ENCODE data around the gene SMIM38. TPM values are rescaled to one million over a fixed set of nuclear protein-coding genes. Genes with fewer than 3 reads are reported as not detected.

The SMIM38 gene
- total RNA-seq, 1 donor from 2014 or later = 0.32 TPM

GRCh38 chr11:69116671-69117070 lies 39.1 kb upstream of the SMIM38 start:
- TF ChIP-seq, protein P1, sequence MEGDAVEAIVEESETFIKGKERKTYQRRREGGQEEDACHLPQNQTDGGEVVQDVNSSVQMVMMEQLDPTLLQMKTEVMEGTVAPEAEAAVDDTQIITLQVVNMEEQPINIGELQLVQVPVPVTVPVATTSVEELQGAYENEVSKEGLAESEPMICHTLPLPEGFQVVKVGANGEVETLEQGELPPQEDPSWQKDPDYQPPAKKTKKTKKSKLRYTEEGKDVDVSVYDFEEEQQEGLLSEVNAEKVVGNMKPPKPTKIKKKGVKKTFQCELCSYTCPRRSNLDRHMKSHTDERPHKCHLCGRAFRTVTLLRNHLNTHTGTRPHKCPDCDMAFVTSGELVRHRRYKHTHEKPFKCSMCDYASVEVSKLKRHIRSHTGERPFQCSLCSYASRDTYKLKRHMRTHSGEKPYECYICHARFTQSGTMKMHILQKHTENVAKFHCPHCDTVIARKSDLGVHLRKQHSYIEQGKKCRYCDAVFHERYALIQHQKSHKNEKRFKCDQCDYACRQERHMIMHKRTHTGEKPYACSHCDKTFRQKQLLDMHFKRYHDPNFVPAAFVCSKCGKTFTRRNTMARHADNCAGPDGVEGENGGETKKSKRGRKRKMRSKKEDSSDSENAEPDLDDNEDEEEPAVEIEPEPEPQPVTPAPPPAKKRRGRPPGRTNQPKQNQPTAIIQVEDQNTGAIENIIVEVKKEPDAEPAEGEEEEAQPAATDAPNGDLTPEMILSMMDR (IDR thresholded peaks at IDR 0.05; ENCODE audit: partially characterized antibody, unreplicated experiment) = no peak
- H3K4me3 Mint-ChIP-seq (ENCODE audit: unreplicated experiment) = no peak overlapping the region
- H3K36me3 Mint-ChIP-seq (ENCODE audit: unreplicated experiment) = no peaks in the 10 kb centered on the region
- H3K27me3 Mint-ChIP-seq (ENCODE audit: unreplicated experiment) = peaks cover 10% of the 10 kb centered on the region
- H3K4me1 Mint-ChIP-seq (ENCODE audit: low read depth, unreplicated experiment) = peaks cover 2% of the 10 kb centered on the region
- no peak for DNase-seq
- no peak overlapping the region for H3K27ac Mint-ChIP-seq (ENCODE audit: unreplicated experiment)
- H3K9me3 Mint-ChIP-seq (ENCODE audit: unreplicated experiment) = peaks cover 6% of the 10 kb centered on the region

DNA sequence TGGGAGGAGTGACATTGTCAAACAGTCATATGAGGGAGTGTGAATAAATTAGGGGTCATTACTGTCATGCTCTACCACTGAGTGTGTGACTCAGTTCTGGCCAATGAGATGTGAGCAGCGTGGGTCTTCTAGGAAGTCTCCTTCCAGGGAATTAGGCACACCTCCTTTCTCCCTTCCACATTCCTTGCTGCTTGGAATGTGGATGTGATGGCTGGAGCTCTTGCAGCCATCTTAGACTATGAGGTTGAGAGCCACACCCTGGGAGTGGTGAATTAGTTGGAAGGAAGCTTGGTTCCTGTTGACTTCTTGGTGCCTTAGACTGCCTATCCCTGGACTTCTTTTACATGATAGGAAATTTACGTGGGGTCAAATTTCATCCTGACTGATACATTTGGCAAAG lies 36.5 kb upstream of the SMIM38 start:
- Mint-ChIP-seq H3K4me3 (ENCODE audit: unreplicated experiment) (no peak overlapping the region), H3K27me3 (ENCODE audit: unreplicated experiment) (peaks cover 9% of the 10 kb centered on the region), H3K4me1 (ENCODE audit: low read depth, unreplicated experiment) (peaks cover 2% of the 10 kb centered on the region), H3K9me3 (ENCODE audit: unreplicated experiment) (peaks cover 6% of the 10 kb centered on the region), H3K36me3 (ENCODE audit: unreplicated experiment) (no peaks in the 10 kb centered on the region), H3K27ac (ENCODE audit: unreplicated experiment) (no peak overlapping the region)
- no peak for DNase-seq
- TF ChIP-seq, protein P1 (IDR thresholded peaks at IDR 0.05; ENCODE audit: partially characterized antibody, unreplicated experiment) = no peak

- Mint-ChIP-seq H3K4me3 (ENCODE audit: unreplicated experiment) (no peak overlapping the region), H3K4me1 (ENCODE audit: low read depth, unreplicated experiment) (peaks cover 2% of the 10 kb centered on the region), H3K36me3 (ENCODE audit: unreplicated experiment) (no peaks in the 10 kb centered on the region), H3K9me3 (ENCODE audit: unreplicated experiment) (peaks cover 6% of the 10 kb centered on the region), H3K27me3 (ENCODE audit: unreplicated experiment) (peaks cover 9% of the 10 kb centered on the region), H3K27ac (ENCODE audit: unreplicated experiment) (no peak overlapping the region)
- DNase-seq = no peak
- TF ChIP-seq, protein P1 (IDR thresholded peaks at IDR 0.05; ENCODE audit: partially characterized antibody, unreplicated experiment) = no peak
Measured at GRCh38 chr11:69120096-69120875, 35.4 kb upstream of the SMIM38 start.

DNA sequence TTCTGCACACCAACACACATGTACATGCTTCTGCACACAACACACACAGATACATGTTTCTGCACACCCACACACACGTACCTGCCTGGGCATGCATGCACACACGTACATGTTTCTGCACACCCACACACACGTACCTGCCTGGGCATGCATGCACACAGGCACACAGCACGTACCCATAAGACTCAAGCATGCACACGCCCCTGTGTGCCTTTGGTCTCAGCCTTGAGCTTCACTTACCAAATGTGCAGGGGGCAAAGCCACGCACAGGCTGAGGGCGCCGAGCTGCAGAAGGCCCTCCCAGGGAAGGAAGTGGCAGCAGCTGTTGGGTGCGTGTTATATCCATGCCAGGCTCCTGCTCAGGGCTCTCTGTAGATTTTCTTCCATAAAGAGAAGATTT lies 34.7 kb upstream of the SMIM38 start:
- no peak for DNase-seq
- Mint-ChIP-seq H3K9me3 (ENCODE audit: unreplicated experiment) (peaks cover 6% of the 10 kb centered on the region), H3K27me3 (ENCODE audit: unreplicated experiment) (peaks cover 9% of the 10 kb centered on the region), H3K4me1 (ENCODE audit: low read depth, unreplicated experiment) (peaks cover 2% of the 10 kb centered on the region), H3K27ac (ENCODE audit: unreplicated experiment) (no peak overlapping the region), H3K4me3 (ENCODE audit: unreplicated experiment) (no peak overlapping the region), H3K36me3 (ENCODE audit: unreplicated experiment) (no peaks in the 10 kb centered on the region)
- TF ChIP-seq, protein P1 (IDR thresholded peaks at IDR 0.05; ENCODE audit: partially characterized antibody, unreplicated experiment) = no peak

DNA sequence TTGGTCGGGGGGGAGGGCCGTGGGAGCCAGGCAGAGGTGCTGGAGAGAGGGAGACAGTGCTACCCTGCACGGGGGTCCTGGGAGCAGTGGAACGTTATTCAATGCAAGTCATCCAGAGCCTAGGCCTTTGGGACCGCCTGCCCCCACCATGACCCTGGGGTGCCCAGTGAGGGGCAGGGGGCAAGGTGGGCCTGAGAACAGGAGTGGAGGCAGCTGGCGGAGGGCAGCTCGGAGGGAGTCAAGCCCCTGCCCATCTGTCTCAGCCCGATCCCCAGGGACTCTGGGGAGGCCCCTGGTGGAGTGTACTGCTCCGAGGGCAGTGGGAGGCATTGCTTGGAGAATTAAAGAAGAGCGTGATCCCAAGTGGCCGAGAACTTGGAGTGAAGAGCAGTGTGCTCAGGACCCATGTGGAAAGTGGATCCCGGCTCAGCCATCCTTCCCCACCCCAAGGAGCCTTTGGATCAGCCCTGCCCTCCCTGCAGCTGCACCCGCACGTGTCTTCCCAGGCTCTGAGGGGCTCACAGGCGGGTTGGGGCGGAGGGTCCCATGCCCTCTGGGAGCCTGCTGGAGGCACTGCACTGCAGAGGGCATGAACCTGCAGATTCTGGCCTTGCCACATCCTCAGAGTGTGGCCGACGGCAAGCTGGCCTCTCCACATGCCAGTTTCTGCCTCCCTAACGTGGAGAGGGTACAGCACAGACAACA lies 34.0 kb upstream of the SMIM38 start:
- H3K27ac Mint-ChIP-seq (ENCODE audit: unreplicated experiment) = no peak overlapping the region
- H3K9me3 Mint-ChIP-seq (ENCODE audit: unreplicated experiment) = peaks cover 6% of the 10 kb centered on the region
- H3K27me3 Mint-ChIP-seq (ENCODE audit: unreplicated experiment) = peaks cover 9% of the 10 kb centered on the region
- H3K36me3 Mint-ChIP-seq (ENCODE audit: unreplicated experiment) = no peaks in the 10 kb centered on the region
- peaks cover 2% of the 10 kb centered on the region for H3K4me1 Mint-ChIP-seq (ENCODE audit: low read depth, unreplicated experiment)
- DNase-seq = no peak
- H3K4me3 Mint-ChIP-seq (ENCODE audit: unreplicated experiment) = no peak overlapping the region
- TF ChIP-seq, protein P1 (IDR thresholded peaks at IDR 0.05; ENCODE audit: partially characterized antibody, unreplicated experiment) = no peak

Measured in glutamatergic neuron (in vitro differentiated cells).